ENCODE results near the gene UPF3A.
"Not testable (repeated sequence)": the region's sequence is repeated elsewhere in the genome, so short reads cannot be mapped to it uniquely, and the experiment has no call there.

GRCh38 chr13:114336457-114336856 lies 55.1 kb downstream of the UPF3A start:
- TF ChIP-seq EZH2phosphoT487 (IDR thresholded peaks at IDR 0.05; ENCODE audit: insufficient read depth, low read depth); EZH2 (IDR thresholded peaks at IDR 0.05; ENCODE audit: insufficient read depth, poor library complexity, severe bottlenecking): not testable (repeated sequence)
